Posterior vena cava (tissue), 2 donors: ENCODE measurements around the gene TCERG1L. TPM values are rescaled to one million over a fixed set of nuclear protein-coding genes. Genes with fewer than 3 reads are reported as not detected.
"Not testable (repeated sequence)": the region's sequence is repeated elsewhere in the genome, so short reads cannot be mapped to it uniquely, and the experiment has no call there.

Experiments used
- DNase-seq: peaks from one replicate; pipeline ENCODE4 v3.0.0-alpha.2; 2020; ENCODE audit warnings: low spot score
- intact Hi-C, 2 donors: fragments of 100-400 bp; cut with DNase I; formaldehyde crosslinking; loops; one replicate each; pipeline versions ENCODE4 v1.14.1 to v1.14.2; 2022 to 2023
- total RNA-seq, 2 donors: library from RNA; stranded (reverse); fragmentation: NEBNext Ultra II Directional; extraction: Animal tissue kit (Norgen Biotek cat#: 25700); gene quantifications; one replicate each; pipeline ENCODE4 v1.2.1, GENCODE V29; 2021
- donor health status: DM: yes; HTN: yes; CAD: no.
- donor health status: DM: yes; HTN: yes; CAD: no.

The TCERG1L gene
- total RNA-seq, 2 donors from 2014 or later, result not detected

DNA sequence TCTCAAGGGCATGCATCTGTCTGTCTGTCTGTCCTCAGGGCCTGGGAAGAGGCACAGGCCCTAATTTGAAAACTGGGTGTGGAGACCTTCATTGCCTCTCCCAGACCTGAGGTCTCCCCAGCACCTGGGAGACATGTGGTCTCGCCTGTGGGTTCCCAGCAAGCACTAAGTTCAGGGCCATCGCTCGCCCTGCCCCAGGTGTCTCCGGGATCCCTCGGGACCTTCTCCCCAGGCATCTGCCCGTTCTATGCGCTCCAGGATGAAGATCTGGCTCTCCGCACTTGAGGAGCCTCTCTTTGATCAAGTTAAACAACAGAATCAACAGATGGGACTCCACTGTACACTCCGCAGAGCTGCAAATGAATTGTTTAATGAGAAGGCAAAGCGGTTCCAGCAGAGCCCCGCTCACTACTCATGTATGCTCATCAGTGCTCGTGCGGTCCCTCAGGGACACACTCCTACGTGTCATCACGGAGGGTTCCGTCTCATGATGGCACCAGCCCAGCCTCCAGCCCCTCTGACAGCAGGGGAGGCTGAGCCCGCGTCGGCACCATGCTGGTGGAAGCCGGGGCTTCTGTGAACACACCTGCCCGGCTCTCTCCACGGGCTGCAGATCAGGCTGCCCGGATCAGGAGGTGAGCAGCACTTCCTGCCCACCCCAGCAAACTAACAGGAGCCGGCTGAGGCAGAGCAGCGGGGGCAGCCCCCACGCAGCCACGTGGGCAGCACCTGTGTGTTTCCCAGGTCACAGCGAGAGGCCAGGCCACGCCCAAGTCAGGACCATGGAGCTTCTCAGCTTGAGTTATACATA lies 132.8 kb downstream of the TCERG1L start:
- intact Hi-C loops, result no loop called here
- peak; percentile 78 for DNase-seq

GRCh38 chr10:131177431-131178327 lies 133.8 kb downstream of the TCERG1L start:
- intact Hi-C loops, result no loop called here
- peak; percentile 74 for DNase-seq

- peak; percentile 22 for DNase-seq
- intact Hi-C loops, result no loop called here
These were observed 134.6 kb downstream of the TCERG1L start for GRCh38 chr10:131176907-131177306.

DNA sequence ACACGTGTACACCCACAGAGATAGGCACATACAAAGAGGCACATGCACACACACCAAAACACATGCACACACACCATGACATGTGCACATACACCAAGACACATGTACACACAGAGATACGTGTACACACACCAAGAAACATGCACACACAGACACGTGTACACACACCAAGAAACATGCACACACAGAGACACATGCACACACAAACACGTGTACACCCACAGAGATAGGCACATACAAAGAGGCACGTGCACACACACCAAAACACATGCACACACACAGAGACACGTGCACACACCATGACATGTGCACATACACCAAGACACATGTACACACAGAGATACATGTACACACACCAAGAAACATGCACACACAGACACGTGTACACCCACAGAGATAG lies 135.2 kb downstream of the TCERG1L start:
- DNase-seq, result peak; percentile 58
- intact Hi-C loops, result not testable (repeated sequence)

DNA sequence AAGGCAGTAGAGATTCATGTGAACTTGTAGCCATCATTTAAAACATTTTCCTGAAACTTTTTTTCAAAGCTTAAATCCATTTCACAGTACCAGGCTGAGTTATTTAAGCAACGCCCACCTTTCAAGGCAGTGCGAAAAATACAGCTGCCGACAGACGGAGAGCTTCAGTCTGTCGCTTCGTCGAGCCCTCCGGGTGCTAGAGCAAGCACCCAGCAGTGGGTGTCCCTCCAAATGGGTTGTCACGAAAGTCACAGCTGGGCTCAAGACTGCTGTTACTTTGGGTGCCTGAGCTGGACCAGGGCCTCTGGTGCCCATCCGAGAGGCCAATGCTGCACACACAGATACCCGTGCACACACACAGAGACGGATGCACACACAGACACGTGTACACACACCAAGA lies 135.6 kb downstream of the TCERG1L start:
- intact Hi-C loops, result no loop called here
- peak; percentile 59 for DNase-seq

- intact Hi-C loops, result no loop called here
These were observed 136.6 kb downstream of the TCERG1L start for GRCh38 chr10:131174651-131175540.

DNA sequence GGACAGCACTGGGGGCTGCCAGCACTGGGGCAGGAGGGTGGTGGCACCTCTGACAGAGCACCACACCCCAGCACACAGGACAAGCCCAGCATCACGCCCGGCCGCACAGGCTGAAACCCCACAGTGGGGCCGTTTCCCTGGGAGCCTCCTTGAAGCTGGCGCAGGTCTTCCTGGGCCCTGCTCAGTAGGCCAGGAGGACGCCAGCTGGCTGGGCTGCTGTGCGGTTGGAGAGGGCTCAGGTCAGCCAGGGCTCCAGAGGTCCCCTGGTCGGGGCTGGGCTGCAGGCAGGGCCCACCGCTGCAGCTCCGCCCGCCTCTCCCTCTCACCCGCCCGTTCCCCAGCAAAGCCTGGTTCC lies 137.3 kb downstream of the TCERG1L start:
- intact Hi-C loops, result no loop called here
- DNase-seq, result peak; percentile 60

More at GRCh38 chr10:131174651-131175540, 136.6 kb downstream of the TCERG1L start:
- DNase-seq, result peak; percentile 57

DNA sequence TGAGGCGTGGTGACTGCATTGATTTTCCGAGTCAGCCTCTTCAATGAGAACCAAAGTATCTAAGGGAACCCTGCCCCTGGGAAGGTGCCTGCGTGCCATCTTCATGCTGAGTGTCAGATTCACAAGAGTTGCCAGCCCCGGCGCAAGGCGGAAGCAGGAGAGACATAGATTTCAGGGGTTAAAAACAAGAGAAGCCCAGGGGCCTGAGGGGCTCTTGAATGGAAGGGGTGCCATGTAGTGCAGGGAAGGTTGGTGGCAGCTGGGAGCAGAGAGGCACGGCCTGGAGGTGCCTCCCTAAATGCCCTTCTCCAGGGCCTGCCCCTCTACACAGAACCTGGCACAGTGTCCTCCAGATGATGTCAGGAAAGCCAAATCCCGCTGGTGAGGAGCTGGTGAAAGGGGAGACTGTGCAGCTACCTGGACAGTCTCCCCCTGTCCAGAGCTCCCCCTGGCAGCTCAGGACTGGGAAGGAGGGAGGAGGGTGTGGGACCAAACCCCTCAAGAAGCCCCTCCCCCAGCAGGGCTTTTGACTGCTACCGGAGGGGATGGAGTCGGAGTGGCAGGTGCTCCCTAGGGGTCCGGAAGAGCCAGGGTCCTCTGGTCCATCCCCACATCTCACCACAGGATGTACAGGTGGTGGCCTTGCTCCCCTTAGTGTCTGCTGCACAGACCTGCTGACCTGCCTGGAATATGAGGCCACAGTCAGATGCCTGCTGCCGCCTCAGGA lies 137.9 kb downstream of the TCERG1L start:
- intact Hi-C loops, result no loop called here
- peak; percentile 53 for DNase-seq

- DNase-seq, result peak; percentile 76
- intact Hi-C loops, result no loop called here
These were observed 139.1 kb downstream of the TCERG1L start for GRCh38 chr10:131172433-131172832.

DNA sequence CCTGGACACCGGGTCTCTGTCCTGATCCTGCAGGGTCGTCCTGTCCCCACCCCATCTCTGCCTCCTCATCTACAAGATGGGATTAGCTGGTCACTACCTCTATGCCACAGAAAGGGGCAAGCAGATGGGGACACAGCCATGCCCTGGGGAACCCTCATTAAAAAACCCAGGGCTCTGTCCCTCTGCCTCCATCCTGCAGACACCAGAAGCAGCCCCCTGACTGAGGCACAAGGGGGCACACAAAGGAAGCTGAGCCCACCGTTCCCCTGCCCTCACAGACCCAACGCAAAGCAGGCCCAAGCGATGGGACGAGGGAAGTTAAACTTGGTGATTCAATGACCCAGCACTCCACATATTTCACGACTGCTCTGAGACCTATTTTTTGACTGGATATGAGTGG lies 142.4 kb downstream of the TCERG1L start:
- intact Hi-C loops, result no loop called here
- DNase-seq, result peak; percentile 22

DNA sequence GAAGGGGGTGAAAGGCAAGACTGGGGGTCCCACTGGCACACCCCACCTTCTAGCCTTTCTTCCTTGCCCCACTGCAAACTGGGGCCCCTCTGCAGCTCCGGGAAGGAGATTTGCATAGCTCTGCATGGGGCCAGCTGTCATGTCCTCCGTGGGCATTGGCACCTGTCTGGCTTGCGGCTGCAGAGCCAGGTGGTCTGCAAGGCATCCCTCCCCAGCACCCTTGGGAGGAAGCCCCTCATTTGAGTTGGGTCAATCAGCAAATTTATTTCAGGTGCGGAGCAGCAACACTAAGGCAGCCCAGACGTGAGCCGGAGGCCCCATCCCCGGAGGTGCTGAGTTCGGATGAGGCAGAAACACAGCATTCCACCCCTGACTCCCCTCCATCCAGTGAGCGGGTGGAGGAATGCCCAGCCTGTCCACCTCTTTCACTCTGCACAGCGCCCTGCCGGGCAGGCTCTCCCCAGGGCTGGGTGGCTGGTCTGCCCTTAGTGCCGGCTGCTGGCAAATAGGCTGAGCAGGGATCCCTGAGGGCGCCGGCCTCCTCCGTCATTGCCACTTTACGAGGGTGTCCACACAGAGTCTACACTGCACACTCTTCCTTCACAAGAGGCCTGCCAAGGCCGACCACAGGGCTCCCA lies 143.2 kb downstream of the TCERG1L start:
- DNase-seq, result peak; percentile 69
- intact Hi-C loops, result no loop called here

GRCh38 chr10:131167036-131167860 lies 144.3 kb downstream of the TCERG1L start:
- intact Hi-C loops, result no loop called here
- DNase-seq, result peak; percentile 53

GRCh38 chr10:131166486-131166885 lies 145.0 kb downstream of the TCERG1L start:
- DNase-seq, result peak; percentile 36
- intact Hi-C loops, result no loop called here

GRCh38 chr10:131165092-131165491 lies 146.4 kb downstream of the TCERG1L start:
- intact Hi-C loops, result no loop called here
- peak; percentile 18 for DNase-seq

GRCh38 chr10:131162866-131163843 lies 148.4 kb downstream of the TCERG1L start:
- DNase-seq, result peak; percentile 49
- intact Hi-C loops, result no loop called here

DNA sequence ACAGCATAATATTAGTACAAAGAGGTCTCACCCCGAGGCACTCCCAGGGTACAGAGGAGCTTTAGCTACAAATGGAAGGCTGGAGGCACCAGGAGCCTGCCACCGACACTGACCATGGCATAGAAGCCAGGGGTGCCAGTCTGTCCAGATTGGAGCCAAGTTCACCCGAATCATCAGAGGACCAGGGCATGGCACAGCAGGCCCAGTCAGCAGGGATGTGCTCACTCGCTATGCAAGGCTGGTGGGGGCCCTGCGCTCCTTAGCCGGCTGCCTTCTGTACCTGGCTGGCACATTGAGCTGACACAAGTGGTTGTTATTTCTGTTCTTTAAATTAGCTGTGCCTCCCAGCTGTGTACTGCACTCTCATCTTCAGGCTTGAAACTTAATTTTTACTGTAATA lies 149.3 kb downstream of the TCERG1L start:
- intact Hi-C loops, result no loop called here
- peak; percentile 45 for DNase-seq
